ENCODE results near the gene CYTH1.

CYTH1 gene

GRCh38 chr17:78805301-78805700, 23.2 kb upstream of the CYTH1 start:
- no peak for DNase-seq (ENCODE audit: low spot score)

- DNase-seq (ENCODE audit: low spot score) = no peak
Observed at GRCh38 chr17:78804777-78805176, 22.7 kb upstream of the CYTH1 start.

GRCh38 chr17:78803186-78803845, 21.2 kb upstream of the CYTH1 start:
- no peak for DNase-seq (ENCODE audit: low spot score)

- DNase-seq (ENCODE audit: low spot score) = no peak
Observed at GRCh38 chr17:78802459-78802858, 20.4 kb upstream of the CYTH1 start.

- DNase-seq (ENCODE audit: low spot score) = no peak
Observed at GRCh38 chr17:78802008-78802407, 19.9 kb upstream of the CYTH1 start.

GRCh38 chr17:78800132-78800931, 18.3 kb upstream of the CYTH1 start:
- no peak for DNase-seq (ENCODE audit: low spot score)

GRCh38 chr17:78798695-78799559, 16.9 kb upstream of the CYTH1 start:
- DNase-seq (ENCODE audit: low spot score) = no peak

- DNase-seq (ENCODE audit: low spot score) = no peak
Observed at GRCh38 chr17:78797691-78798585, 15.9 kb upstream of the CYTH1 start.

- DNase-seq (ENCODE audit: low spot score) = no peak
Observed at GRCh38 chr17:78797213-78797612, 15.1 kb upstream of the CYTH1 start.

GRCh38 chr17:78796517-78796900, 14.4 kb upstream of the CYTH1 start:
- no peak for DNase-seq (ENCODE audit: low spot score)

- no peak for DNase-seq (ENCODE audit: low spot score)
Observed at GRCh38 chr17:78795861-78796516, 13.9 kb upstream of the CYTH1 start.

GRCh38 chr17:78794864-78795640, 13.0 kb upstream of the CYTH1 start:
- DNase-seq (ENCODE audit: low spot score) = no peak

GRCh38 chr17:78794399-78794798, 12.3 kb upstream of the CYTH1 start:
- DNase-seq (ENCODE audit: low spot score) = no peak

- no peak for DNase-seq (ENCODE audit: low spot score)
Observed at GRCh38 chr17:78793968-78794367, 11.9 kb upstream of the CYTH1 start.

GRCh38 chr17:78793415-78793814, 11.3 kb upstream of the CYTH1 start:
- no peak for DNase-seq (ENCODE audit: low spot score)

- no peak for DNase-seq (ENCODE audit: low spot score)
Observed at GRCh38 chr17:78791840-78792709, 10.0 kb upstream of the CYTH1 start.

- DNase-seq (ENCODE audit: low spot score) = no peak
Observed at GRCh38 chr17:78790552-78790951, 8.5 kb upstream of the CYTH1 start.

GRCh38 chr17:78789663-78790181, 7.6 kb upstream of the CYTH1 start:
- DNase-seq (ENCODE audit: low spot score) = no peak

Data from SK-N-DZ (cell line).